AG20443 (cell line): ENCODE measurements around the gene PRLH.
"Not testable (repeated sequence)": the region's sequence is repeated elsewhere in the genome, so short reads cannot be mapped to it uniquely, and the experiment has no call there.

Source experiments
- DNase-seq: peaks from one replicate; pipeline ENCODE4 v3.0.0; 2012; ENCODE audit warnings: low spot score, mixed read lengths

The PRLH gene

GRCh38 chr2:237601453-237602116 is 35.2 kb downstream of the PRLH start:
- DNase-seq, result no peak

GRCh38 chr2:237602409-237602808 is 36.0 kb downstream of the PRLH start:
- DNase-seq, result no peak

- DNase-seq, result no peak
Measured at GRCh38 chr2:237603049-237603717, 36.8 kb downstream of the PRLH start.

- peak; percentile 47 for DNase-seq
Measured at GRCh38 chr2:237603718-237604362, 37.5 kb downstream of the PRLH start.

GRCh38 chr2:237604391-237604790 is 38.0 kb downstream of the PRLH start:
- DNase-seq, result no peak

GRCh38 chr2:237604960-237605359 is 38.6 kb downstream of the PRLH start:
- peak; percentile 55 for DNase-seq

GRCh38 chr2:237606522-237606921 is 40.1 kb downstream of the PRLH start:
- not testable (repeated sequence) for DNase-seq

- DNase-seq, result no peak
Measured at GRCh38 chr2:237612527-237613357, 46.4 kb downstream of the PRLH start.

- no peak for DNase-seq
Measured at GRCh38 chr2:237613679-237614078, 47.3 kb downstream of the PRLH start.

- DNase-seq, result no peak
Measured at GRCh38 chr2:237614151-237614720, 47.9 kb downstream of the PRLH start.

- DNase-seq, result no peak
Measured at GRCh38 chr2:237615631-237616249, 49.4 kb downstream of the PRLH start.

GRCh38 chr2:237616373-237616733 is 50.0 kb downstream of the PRLH start:
- no peak for DNase-seq
